Brain pericyte (primary cell): ENCODE results near the gene MID1IP1.

Source experiments
- DNase-seq: peaks from one replicate; pipeline ENCODE4 v3.0.0-alpha.2; 2012; ENCODE audit warnings: low read depth, low spot score

MID1IP1 gene, protein sequence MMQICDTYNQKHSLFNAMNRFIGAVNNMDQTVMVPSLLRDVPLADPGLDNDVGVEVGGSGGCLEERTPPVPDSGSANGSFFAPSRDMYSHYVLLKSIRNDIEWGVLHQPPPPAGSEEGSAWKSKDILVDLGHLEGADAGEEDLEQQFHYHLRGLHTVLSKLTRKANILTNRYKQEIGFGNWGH

DNA sequence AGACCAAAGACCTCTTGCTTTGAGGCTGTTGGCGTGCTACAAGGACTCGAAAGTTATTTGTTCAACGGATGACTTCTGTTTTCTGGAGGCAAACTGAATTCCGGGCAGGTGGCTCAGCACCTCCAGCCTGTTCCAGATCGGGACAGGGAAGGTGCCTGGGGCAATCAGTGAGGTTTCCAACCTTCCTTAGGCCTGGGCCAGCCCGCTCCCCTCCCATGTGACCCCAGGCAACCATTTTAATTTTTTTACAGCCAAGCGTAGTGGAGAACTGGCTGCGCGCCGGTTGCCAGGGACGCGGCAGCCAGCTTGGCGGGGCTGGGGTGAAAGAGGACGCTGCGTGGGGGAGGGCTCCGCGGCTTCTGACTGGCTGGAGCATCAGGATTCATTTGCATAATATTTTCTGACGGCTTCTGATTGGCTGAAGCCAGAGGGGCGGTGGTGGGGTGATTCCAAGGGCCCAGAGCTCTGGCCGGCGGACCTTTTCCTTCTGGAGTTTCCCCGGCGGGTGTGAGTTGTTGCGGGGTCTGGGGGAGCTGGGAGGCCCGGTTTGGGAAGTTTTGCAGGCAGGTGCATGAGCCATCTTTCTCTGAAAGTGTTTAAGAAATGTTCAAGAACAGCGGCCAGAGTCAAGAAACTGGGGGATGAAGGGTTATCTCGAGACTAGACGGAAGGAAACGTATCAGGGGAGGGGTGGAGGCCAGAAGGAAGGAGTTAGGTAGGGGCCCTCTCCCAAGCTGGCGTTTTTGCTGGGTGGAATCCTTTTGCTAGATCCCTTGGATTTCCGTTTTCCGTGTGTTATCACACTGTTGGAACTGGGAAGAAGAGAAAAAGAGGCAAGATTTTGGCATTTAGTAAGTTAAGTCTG is at the start of gene MID1IP1:
Gene MID1IP1 (plus strand): TSS at position 479 of the 865 bp plus-strand sequence. CDS start 3,488 bp downstream, outside the sequence.
- peak; percentile 75 for DNase-seq

DNA sequence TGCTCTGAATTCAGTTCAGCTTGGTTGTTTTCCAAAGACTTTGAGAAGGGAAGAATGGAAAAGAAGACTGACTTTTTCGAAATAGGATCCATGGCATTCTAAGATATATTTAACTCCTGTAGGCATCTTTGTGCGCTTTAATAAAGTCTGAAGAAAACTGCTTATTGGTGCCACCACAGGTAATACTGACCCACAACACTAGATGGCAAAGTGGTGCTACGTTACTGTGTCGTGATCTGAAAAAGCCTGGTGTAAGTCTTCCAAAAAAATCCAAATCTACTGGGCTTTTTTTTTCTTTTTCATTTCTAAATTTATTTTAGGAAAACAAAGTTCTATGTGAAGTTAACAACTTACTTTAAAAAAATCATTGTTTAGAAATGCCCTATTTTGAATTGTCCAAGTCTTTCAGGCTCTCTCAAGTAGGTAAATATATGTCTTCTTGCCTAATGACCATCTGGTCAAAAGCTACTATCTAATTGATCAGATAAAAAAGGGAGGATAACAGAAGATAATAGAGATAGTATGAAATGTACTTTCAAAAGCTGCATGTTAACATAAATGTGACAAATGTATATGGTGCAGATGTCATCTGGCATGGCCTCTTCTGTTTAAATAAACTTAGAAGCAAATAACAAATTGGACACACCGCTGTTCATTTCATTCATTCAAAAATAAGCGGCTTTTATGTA is 47.0 kb upstream of the MID1IP1 start:
- no peak for DNase-seq

DNA sequence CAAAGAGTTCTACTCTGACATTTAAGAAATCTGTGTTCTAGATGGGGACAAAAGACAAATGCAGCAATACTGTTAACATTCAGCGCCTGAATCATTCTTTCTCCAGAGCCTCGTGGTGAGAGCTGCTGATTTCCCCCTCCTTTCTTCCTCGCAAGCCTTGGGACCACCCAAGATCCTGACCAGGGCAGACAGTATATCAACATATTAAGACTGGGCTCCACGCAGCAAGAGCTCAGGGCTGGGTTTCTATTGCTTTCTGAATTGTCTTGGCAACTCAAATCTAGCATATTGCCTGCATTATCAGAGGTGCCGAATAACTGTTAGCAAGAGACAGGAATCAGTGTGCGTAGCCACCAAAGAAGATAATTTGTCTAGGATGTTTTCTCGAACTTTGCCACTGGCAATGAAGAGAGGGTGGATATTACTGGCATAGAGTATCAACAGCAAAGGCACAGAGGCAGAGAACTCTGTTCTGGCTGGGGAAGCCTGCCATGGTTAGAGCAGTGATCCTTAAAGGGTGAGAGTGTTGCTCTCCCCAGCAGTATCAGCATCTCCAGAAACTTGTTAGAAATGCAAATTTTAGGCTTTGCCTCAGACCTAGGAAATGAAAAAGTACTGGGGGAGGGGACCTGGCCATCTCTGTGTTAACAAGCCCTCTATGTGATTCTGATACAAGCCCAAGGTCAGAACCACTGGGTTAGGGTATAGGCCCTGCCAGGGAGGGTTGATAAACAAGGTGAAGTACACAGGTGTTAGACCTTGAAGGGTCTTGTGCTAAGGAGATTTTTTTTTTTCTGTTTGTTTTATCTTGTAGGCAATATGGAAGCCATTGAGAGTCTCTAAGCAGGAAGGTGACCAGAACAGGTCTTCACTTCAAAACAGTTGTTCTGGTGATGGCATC is 46.2 kb upstream of the MID1IP1 start:
- DNase-seq, result no peak

DNA sequence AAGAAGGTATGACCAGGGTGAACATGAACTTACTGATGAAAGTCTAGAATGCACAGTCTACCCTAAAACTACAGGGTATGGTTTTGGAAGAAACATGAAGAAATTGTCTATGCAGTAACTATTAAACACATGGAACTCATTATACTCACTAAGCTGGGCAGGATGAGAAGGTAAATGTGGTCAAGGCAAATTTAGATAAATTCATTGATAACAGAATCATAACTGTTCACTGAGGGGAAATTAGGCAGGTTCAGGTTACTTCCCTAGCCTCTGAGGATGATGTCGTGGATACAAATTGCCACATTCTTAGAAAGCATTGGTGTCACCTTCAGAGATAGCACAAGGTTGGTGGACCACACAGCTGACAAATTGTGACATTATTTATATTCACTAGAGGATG is 40.4 kb upstream of the MID1IP1 start:
- no peak for DNase-seq

DNA sequence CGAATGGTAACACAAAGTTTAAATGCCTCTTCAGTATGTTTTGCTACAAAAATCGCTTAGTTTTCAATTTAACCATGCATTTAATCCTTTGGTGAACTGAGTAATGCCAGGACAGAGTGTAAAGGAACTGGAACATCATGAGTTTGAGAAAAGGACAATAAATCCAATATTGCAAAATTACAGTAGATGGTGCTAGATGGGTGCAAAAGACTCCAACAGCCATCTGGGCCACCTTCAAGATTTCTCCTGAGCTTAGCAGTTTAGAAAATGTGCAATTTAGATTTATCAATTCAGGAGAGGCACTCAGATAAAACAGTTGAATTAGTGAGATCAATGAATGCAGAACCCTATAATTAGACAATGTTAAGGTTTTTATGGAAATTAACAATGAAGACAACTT is 33.2 kb upstream of the MID1IP1 start:
- no peak for DNase-seq

DNA sequence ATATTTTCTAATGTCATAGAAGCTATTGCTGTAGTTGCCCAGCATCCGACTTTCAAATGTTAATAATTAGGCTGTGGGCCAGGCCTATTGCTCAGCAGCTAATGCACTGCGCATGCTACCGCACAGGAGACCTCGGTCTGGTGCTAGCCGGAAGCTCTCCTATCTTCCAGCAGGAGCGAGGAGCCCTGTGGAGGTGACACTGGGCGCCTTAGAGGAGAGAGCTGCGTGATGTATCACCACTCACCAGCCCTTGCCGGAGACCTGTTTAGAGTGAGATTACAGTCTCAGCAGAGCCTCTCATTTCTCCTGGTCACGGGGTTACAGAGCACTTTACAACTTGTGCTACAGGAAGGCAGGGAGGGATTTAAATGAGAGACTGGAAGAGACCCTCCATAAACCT is 31.1 kb upstream of the MID1IP1 start:
- DNase-seq, result no peak

DNA sequence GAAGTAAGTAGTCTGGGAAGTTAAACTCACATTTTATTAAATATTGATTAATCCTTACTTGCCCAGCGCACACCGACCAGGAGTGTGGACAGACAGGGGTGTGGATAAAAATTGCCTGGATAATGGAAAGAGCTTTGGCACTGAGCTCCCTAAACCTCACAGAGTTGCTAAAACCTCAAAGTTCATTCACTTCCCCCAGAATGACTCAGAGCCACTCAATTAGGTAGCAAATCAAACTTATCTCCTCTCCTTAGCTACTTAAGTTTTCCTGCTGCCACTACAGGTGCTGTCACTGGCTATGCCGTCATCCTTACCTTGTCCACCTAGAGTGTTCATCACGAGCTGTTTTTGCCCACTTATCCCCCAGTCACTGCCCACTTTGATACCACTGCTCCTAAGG is 27.0 kb upstream of the MID1IP1 start:
- no peak for DNase-seq

DNA sequence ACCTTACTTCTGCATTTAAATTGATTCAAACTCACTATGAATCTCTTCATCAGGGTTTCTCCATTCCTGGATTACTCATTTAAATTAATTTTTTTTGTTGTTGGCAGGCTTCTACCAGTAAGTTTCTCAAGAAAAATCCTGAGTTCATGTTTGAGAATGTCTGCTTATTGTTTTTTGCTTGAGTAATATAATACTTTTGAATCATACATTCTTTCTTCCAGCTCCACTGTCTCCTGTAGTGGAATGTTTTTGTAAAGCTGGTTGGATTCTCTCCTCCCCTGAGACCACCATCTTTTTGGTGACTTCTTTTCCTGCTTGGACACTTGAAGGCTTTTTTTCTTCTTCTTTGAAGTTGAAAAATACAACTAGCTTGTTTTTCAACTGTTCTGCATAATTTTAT is 4.3 kb upstream of the MID1IP1 start:
- no peak for DNase-seq

DNA sequence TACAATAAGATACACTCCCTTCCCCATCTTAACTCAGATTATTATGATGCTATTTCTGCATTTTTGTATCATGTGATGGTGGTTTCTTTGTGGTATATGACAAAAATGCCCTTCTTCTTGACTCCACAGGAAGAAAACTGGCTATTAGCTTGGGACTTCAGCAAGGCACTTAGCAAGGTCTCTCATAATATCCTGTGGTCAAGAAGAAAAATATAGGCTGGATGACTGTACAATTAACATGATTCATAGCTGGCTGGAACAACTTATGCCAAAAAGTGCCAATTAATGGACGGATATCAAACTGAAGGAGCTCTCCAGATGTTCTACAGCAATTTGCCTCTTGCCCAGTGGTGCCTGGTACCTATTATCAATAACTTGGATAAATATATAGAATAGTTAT is 2.3 kb upstream of the MID1IP1 start:
- DNase-seq, result no peak

DNA sequence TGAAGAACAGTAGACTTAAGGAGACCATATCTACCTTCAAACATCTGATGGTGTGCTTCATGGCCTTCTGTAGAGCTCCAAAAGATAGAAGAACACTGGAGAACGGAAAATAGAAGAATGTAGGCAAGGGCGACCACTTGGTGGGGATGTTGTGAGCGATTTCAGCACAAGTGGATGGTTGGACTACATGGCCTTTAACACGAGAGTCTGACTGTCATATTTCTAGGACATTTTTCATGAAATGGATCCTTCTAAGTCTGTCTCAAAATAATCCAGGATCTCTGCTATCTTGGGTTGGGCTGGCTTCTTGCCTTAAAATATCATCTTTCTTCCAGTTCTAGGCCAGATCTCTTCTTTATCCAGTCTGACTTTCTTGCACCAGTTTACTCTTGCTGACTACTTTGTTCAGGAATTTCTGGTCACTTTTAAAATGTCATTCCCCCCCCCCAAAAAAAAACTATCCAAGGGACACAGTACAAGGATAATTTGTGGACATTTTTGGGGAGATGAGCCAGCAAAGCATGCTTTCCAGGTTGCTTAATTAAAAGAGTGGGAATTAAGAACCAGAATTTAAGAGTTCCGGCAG is 1.2 kb upstream of the MID1IP1 start:
- DNase-seq, result no peak

DNA sequence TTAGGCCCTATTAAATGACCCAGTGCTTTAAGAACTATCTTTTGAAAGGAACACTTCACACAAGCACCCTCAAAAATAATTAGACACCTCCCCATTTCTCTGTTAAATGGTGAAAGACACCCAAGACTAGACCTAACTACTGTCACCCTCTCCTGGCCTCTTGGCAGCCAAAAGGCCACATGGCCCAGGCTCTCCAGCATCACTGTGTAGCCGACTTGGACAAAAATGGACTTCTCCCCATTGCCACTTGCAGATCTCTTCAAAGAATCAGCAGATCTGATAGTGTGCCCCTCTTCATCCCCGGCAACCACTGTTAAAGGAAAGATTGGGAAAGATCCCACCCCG is 2.0 kb downstream of the MID1IP1 start:
- no peak for DNase-seq

DNA sequence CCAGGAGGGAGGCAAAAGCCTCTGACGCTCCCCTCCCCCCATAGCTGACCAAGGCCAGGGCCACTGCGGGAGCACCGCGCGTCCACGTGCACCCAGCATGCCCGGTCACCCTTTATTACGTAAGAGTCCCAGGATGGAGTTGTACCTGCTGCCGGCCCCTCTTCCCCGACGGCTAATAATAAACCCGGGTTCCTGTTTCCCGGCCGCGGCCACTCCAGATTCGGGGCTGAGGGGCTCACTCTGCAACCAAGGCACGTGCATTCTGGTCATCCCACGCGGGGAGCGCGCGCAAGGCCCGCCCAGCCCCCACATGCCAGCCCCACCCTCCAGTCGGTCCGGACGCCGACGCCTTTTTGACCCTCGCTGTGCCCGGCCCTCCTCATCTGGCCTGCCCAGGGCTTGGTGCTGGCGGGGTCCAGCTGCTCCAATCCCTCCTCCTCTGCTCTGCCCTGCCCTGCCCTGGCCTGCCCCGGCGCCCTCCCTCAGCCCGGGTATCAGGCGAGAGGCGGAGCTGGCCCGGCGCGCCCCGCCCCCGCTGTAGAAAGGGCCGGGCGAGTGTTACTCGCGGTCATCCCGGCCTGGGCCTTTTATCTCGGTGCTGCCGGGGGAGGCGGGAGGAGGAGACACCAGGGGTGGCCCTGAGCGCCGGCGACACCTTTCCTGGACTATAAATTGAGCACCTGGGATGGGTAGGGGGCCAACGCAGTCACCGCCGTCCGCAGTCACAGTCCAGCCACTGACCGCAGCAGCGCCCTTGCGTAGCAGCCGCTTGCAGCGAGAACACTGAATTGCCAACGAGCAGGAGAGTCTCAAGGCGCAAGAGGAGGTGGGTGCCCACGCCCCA is 2.6 kb downstream of the MID1IP1 start:
- DNase-seq, result no peak

DNA sequence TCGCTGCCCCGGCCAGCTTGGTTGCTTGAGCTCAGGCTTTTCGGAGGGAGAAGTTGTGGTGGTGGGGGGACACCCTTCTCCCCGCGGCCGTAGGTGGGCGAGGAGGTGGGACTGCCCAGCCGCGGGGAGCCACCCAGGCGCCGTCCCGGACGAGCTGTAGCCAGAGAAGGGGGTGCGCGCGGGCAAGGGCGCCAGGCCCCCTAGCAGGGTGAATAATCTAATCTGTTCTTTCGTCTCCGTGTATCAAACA is 3.1 kb downstream of the MID1IP1 start:
- no peak for DNase-seq

DNA sequence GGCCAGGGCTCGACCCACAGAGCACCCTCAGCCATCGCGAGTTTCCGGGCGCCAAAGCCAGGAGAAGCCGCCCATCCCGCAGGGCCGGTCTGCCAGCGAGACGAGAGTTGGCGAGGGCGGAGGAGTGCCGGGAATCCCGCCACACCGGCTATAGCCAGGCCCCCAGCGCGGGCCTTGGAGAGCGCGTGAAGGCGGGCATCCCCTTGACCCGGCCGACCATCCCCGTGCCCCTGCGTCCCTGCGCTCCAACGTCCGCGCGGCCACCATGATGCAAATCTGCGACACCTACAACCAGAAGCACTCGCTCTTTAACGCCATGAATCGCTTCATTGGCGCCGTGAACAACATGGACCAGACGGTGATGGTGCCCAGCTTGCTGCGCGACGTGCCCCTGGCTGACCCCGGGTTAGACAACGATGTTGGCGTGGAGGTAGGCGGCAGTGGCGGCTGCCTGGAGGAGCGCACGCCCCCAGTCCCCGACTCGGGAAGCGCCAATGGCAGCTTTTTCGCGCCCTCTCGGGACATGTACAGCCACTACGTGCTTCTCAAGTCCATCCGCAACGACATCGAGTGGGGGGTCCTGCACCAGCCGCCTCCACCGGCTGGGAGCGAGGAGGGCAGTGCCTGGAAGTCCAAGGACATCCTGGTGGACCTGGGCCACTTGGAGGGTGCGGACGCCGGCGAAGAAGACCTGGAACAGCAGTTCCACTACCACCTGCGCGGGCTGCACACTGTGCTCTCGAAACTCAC is 3.6 kb downstream of the MID1IP1 start:
- no peak for DNase-seq

DNA sequence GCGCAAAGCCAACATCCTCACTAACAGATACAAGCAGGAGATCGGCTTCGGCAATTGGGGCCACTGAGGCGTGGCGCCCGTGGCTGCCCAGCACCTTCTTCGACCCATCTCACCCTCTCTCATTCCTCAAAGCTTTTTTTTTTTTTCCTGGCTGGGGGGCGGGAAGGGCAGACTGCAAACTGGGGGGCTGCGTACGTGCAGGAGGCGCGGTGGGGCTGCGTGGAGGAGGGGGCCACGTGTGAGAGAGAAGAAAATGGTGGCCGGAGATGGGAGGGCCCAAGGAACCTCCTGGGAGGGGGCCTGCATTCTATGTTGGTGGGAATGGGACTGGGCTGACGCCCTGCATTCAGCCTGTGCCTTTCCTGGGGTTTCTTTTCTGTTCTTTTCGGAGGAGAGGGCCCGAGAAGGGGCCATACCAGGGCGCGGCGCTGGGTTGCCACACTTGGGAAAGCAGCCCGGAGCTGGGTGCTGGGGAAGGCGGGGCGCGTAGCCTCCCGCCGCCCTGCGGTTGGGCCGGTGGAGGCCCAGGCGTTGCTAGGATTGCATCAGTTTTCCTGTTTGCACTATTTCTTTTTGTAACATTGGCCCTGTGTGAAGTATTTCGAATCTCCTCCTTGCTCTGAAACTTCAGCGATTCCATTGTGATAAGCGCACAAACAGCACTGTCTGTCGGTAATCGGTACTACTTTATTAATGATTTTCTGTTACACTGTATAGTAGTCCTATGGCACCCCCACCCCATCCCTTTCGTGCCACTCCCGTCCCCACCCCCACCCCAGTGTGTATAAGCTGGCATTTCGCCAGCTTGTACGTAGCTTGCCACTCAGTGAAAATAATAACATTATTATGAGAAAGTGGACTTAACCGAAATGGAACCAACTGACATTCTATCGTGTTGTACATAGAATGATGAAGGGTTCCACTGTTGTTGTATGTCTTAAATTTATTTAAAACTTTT is 4.5 kb downstream of the MID1IP1 start:
- no peak for DNase-seq

DNA sequence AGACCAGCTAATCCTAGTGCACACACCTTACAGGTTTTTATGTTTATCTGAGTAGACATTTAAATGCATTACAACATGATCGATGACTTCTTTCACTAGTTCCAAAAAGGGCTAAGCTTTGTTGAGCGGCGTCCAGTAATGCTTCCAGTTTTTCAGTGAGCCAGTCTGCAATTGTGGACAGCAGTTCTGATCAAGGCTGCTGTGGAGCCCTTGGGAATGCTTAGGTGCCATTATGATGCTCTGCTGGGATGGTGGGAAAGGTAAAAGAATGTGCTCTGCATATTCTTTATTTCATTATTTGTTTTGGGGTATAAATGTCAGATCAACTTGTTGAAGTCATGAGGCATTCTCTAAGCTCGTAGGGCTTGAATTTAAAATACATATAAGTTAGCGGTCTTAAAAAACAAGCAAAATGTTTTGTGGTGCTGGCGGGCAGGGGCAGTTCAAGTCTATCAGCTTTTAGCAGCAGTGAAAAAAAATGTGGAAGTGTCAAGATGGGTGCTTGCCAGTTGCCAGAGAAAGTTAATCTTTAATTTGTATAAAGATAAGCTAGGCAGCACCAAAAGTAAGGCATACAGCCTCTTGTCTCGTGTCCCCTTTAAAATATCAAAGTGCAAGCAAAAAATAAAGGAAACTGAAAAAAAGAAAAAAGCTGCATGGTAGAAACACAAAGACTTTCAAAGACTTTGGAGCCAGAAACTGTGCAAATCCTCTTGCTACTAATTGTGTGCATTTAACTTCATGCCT is 5.8 kb downstream of the MID1IP1 start:
- no peak for DNase-seq

DNA sequence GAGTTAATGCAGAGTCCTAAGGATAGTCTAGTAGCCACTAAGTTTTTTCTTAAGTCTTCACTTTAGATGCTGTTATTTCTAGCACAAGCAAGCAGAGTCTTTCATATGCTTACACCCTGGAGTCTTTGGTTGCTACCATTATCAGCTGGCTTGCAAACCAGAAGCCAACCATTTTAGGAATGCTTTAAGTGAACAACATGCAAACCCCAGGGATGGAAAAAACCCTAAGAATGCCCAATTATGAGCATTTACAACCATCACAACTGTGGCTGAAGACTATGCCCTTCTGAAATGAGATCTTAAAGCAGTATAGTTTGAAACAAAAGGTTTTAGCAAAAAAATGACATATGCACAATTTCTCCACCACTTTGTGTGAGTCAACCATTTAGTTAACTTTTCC is 6.6 kb downstream of the MID1IP1 start:
- DNase-seq, result no peak
